ENCODE results near the gene SEMA3A.
A peak's percentile ranks its signal among the peaks of the same experiment; 100 is the strongest.

Gene SEMA3A

DNA sequence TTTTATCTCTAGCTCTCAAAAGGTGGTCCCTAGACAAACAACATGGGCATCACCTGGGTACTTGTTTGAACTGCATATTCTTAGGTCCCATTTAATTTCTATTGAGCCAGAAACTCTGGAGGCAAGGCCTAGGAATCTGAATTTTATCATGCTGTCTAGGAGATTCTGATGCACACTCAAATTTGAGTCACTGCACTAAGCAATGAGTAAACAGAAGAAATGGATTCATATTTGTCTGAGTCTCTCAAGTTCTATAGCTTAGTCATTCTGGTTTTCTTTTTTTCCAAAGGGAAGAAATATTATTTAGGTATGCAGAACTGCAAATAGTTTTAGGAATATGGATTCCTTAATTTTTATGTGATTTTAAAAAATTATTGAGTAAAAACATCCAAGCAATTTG, 185.5 kb downstream of the SEMA3A start:
- no peak for DNase-seq (ENCODE audit: low spot score)

DNA sequence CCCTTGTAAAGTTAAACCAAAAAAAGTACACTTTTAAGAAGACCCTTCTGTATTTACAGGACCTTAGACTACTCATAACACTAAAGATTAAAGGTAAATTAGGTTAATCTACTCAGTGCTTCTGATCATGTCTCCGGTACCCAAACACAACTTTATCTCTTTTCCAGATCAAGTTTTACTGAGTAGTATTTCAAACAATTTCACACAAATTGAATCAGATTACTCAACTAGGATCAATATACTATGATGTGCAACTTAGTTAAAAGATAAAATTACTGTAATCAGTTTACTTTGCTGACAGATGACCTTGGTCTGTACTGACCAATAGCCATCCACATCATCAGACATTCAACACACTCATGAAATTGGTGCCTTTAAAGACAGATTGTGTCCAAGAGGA, 191.4 kb downstream of the SEMA3A start:
- DNase-seq (ENCODE audit: low spot score): no peak

DNA sequence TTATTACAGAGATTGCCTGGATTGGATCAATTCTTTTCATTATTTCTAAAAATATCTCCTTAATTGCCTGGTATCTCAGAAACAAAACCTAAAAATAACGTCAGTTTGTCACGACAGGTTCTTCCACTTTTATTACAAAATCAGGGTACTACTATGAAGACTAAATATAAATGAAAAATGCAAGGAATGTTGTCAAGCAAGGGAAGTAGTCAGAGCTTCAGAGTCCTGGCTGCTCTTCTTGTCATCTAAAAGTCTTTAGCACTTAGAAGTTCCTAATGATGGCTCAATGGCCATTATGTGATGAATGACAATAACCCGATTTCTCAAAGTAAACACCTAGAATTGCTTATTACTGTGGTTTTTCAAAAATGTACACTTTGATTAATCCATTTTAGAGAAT, 192.2 kb downstream of the SEMA3A start:
- DNase-seq (ENCODE audit: low spot score): no peak

DNA sequence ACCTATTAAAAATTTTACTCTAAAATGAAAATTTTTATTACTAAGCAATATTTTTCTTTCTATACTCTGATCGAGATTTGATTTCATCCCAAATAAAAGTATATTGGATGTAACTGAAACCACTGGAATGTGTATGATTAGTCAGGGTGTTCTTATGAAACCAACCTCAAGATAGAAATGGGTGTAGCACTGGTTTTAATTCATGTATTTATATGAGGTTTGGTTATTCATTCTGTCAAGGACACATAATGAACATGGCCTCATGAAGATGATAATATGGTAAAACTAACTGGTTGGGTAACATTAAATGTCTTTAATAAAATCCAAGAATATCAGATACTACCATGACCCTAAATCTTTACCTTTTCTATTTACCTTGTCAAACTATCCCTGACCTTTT, 197.7 kb downstream of the SEMA3A start:
- DNase-seq (ENCODE audit: low spot score): no peak

DNA sequence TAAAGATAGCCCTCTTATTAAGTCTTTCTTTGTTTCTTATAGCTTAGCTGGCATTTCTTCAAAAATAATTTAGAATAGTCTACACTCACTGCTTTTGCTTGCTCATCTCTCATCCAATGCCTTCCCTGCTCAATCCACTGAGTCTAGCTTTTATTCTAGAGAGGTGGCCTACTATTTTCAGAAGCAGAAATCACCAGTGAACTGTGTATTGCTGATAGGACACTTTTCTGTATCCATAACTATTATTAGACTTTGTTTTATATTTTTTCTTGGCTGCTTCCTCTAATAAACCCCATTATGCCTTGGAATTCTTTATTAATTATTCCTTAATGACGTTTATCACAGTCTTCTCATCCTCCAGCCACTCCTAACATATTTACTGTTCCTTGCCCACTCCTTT, 206.8 kb downstream of the SEMA3A start:
- DNase-seq (ENCODE audit: low spot score): no peak

DNA sequence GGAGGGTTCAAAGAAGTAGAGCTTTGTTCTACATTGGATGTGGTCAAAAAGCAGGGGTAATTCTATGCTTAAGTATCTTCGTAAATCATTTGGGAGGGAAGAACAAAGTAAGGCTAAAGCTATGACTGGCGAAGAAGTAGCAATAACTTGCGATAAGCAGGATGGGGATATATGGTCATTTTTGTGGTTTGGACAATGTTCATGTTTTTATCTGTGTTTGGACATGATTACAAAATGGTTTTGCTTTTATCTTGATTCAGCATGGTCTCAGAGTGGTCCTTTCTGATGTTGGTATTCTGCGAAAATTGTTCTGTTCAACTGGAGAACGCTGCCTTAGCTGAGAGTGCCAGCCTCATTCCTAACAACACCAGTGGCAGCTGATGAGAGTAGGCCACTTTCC, 208.8 kb downstream of the SEMA3A start:
- DNase-seq (ENCODE audit: low spot score): no peak

DNA sequence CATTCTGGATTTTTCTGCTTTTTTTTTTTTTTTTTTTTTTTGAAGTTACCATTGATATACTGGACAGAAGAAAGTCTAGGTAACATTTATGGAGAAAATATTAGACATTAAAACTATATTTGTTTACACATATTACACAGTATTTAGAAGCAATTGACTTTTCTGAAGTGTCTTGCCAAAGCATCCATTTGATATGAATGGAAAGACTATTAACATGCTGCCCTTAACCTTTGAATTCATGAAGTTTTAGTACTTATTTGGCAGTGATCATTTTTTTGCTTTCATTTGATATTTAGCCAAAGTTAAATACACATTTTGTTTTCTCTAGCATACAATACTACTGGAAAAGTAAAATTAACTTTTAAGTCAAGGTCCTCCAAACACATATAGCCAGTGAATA, 210.0 kb downstream of the SEMA3A start:
- no peak for DNase-seq (ENCODE audit: low spot score)

DNA sequence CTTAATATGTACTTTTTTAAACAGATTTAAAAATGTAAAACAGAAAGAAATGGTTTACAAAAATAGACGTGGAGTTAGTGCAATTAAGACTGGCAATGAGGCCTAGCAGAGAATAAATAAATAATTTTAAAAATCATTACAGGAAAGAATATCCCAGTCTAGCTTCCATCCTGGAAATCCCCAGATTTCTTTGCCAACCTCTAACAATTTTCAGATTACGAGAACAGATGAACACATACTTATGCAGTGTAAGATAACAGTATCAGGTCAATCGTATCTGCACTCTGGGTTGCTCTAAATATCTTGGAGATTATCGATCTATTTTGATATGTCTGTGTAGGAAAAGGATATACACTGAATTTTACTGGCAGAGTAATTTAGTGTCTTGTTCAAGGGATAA, 210.5 kb downstream of the SEMA3A start:
- no peak for DNase-seq (ENCODE audit: low spot score)

DNA sequence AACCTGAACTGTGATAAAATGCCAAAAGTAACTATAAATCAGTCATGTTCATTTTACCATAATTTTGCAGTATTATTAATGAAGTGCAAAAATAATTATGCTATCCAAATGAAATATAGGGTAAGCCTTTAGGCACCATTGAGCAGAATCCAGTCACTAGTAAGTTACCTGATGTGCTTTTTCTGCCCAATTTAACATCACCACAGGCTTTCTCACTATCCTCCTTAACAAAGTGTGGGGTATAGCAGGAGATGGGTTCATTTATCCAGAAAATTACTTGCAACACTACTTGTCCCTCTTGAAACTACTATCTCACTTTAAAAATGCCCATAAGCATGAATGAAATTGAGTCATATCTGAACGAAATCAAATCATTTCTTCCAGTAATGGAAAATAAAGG, 211.0 kb downstream of the SEMA3A start:
- DNase-seq (ENCODE audit: low spot score): no peak

DNA sequence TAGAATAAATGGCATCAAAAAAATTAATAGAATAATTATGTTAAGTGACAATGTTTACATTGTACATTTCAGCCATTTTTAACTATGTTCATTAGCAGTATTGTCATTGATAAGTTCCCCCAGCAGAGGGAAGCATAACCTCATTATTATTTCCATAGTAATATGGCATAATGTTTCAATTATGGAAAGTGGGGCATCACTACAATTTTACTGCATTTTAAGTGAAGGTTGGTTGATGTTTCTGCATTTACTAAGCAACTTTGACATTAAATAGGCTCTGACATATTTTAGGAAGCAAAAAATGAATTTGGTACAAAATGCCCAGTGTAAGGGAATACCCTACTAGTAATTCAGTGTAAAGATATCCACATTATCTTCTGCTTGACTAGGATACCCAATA, 218.3 kb downstream of the SEMA3A start:
- no peak for DNase-seq (ENCODE audit: low spot score)

DNA sequence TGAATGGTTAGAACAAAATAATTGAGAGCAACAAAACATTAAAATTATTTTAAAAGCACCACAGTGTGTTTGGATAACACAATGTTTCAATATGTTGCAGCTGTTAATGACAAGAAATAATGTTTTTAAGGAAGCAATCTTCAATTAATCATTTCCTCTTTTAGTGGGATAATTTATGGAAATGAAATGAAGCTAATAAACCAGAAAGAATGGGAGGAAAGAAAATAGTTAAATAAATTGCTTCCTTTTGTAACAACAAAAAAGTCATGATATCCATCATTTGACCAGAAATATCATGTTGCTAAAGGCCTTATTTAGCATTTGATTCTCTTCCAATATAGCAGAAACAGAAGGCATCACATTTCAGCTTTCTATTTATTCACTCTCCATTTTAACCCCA, 224.5 kb downstream of the SEMA3A start:
- DNase-seq (ENCODE audit: low spot score): no peak

DNA sequence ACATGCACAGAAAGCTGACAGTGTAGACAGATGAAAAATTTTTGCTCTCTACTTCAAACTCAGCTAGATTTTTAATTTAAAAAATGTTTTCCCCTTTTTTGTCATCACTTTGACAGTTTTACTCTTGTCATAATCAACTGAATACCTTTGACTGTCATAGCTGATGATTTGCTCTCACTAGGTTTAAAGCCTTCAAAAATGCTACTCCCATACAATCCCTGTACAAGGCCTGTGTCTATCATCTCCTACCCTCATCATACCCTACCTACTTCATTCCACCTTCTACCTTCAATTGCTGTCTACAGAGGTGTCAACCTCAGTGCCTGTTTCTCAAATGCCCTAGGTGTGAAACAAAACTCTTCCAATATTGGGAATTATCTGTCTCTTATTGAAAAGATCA, 230.3 kb downstream of the SEMA3A start:
- DNase-seq (ENCODE audit: low spot score): no peak

DNA sequence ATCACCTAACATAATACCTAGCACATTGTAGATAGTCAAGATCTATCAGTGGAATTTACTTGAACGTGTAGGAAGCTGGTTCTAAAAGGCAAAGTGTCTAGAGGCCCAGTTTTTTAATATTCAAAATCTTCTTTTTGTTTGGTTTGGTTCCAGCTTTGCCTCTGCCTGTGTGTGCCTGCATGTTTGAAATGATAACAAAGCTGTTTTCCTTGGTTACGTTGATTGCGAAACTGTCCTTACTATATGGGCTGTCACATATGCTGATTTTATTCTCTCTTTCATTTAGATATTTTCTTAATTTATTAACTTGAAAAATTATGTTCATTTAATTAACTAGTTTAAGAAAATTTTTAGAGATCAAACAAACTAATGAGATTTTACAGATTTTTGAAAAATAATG, 237.3 kb downstream of the SEMA3A start:
- no peak for DNase-seq (ENCODE audit: low spot score)

DNA sequence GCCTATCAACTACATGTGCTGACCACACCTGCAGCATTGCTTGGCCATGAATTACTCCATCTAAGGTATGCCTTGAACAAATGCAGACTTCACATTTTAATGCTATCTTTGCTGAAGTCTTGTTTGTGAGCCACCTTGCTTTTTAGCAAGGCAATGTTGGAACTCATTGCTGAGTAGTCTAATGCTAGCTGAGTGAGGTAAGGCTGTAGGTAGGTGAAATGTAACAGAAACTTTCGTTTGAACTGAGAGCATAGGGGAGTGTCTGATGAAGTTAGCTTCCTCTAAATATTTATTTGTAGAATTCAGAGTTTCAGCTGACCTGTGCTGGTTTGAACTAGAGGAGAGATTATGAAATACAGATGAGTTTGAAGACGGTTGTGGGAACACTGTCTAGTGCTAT, 238.5 kb downstream of the SEMA3A start:
- DNase-seq (ENCODE audit: low spot score): no peak

DNA sequence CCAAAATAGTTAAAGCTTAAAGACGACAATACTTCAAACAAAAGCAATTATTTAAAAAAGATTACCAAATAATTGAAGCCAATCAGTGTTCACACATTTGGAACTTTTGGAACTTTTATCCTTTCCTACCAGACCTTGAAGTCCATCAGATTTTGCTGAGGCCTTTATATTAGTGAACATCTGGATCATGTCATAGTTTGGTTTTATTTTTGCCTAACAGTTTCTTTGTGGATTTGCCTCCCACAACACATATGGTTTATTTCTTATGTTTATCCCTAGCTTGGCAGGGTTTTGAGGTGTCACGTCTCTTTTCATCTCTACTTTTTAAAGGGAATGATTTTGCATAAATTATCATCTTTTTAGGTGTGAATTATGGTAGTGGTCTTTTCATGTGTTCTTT, 242.4 kb downstream of the SEMA3A start:
- DNase-seq (ENCODE audit: low spot score): no peak

DNA sequence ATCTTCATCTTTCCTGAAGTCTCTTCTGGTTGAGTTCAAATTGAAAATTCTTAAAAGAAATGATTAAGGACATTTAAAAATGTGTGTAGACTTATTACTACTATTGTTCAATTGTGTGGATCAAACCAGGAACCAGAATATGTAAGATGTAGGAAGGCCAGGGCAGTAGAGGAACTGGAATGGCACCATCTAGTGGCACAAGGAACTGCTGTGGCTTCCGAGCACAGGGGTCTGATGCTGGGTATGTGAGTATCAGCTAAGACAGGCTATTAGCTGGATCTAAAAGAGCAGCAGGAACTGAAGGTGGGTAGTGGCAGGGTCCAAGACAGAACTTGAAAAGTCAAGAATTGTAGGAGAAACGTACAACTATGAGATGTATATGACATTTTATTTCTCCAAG, 247.3 kb downstream of the SEMA3A start:
- DNase-seq (ENCODE audit: low spot score): no peak

DNA sequence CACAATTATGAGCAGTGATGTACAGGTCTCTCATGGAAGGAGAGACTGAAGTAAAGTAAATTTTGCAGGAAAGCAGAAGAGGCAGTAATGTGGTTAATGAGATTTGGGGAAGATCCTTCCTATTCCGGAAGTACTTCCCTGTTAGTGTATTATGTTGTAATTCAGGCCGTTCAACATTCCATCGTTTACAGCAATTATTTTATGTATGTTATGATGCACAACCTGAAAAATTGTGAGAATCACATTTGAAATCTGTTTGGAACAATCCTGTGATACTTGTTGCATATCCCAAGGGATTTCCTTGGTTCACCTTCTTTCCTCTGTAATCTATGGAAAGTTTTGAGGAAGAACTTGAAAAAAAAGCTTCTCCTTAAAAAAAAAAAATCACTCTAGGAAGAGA, 247.8 kb downstream of the SEMA3A start:
- no peak for DNase-seq (ENCODE audit: low spot score)

DNA sequence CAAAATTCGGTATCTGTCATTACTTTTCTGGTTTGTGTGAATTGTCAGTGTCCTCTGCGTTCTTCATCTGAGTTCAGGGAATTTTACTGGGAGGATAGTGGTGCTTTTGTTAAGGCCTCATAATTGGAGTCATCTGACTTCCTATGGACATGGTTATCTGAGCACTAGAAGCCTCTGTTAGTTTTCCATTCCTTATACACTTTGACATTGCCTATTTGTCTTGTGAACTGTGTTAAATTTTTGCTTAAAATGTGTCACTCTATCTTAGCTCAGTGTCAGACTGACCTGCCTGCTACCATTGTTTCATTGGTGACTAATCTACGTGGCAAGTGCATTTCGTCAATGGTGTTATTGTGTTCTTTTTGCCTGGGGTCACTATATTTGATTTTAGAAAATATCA, 253.3 kb downstream of the SEMA3A start:
- DNase-seq (ENCODE audit: low spot score): no peak

DNA sequence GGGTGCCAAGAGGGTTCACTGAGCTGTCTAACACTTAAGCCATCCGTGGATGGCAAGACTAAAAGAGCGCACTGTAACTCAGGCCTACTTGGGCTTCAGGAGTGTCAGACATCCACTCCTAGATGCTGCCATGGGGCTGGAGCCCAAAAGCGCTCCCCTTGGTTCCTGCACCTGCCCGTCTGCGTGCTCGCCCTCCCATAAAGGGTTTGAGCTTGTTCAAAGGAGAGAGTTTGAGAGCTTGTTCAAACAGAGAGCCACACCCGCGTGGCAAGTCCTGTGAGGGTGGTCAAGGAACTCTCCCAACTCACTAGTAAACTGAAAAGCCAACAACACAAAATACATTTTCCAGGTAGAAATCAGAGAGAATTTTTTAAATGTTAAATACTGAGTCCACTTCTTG, 256.7 kb downstream of the SEMA3A start:
- DNase-seq (ENCODE audit: low spot score): no peak

DNA sequence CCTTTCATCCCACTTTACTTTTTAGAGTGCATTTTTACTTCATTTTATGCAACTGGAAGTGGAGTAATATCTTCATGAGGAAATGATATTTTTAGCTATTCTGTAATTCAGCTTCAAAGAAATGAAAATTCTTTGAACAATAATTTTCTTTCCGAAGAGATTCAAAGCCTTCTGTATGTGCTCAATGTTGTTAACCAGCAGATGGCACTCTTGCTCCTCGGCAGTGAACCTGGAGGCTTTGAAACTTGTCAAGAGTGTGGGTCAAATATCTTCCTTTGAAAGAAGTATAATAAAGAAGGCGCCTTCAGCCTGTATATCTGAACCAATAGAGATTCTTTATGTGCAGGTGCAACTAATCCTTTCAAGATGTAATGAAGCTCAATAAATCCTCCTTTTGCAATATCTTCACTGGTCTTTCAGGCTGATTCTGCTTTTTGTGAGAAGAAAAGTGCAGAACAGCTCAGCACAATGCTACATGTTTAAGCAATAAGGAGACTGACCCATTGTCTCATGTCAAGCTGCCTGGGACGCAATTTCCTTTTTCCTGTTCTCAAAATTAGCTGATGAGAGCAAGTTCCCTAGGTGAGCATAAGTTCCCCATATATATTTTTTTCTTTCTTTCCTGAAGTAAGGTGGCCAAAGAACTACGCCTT, 258.4 kb downstream of the SEMA3A start:
- DNase-seq (ENCODE audit: low spot score): peak; percentile 72

DNA sequence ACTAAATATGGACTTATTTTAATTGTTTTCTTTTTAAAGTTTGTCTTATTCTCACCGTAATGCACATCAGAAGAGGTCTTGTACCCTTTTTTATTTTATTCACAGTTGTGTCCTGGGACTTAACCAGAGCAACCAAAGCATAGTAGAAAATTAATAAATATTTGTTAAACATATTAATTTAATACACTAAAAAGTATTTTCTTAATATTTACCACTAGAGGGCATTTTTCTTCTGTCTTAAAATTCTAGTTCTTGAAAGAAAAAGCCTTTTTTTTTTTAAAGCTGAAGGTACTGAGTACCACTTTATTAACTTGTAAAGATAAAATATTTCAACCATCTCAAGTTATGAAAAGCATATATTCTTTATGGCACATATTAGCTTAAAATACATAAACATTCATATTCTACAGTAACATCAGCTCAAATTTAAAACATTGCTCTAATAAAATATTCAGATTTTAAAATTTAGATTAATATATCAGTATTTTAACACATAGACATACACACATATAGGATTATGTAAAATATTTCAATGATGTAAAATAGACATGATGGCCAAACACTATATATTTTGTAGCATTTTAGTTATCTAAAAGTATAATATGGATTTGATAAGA, 260.4 kb downstream of the SEMA3A start:
- DNase-seq (ENCODE audit: low spot score): no peak

DNA sequence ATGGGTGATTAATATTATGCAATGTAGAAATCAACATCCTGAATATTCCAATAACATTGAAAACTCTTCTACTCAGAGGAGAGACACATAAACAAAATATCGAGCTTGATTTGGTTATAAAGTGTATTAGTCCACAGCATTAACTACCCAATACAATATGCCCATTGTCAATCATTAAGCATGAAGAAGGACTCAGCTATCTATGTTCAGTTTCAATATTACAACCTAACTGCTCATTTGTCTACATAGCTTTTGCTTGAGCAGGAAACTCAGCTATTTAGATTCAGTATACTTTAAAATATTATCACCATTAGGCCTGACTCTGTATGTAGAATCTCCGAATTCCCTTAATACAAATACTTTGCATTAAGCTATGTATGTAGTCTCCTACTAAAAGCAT, 262.6 kb downstream of the SEMA3A start:
- no peak for DNase-seq (ENCODE audit: low spot score)

DNA sequence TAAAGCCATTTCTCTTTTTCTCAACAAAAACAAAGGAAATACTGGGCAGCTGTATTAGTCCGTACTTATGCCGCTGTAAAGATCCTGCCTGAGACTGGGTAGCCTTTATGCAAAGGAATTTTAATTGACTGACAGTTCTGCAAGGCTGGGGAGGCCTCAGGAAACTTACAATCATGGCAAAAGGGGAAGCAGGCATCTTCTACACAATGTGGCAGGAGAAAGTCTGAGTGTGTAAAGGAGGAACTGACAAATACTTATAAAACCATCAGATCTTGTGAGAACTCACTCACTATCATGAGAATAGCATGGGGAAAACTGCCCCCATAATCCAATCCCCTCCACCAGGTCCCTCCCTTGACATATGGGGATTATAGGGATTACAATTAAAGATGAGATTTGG, 264.3 kb downstream of the SEMA3A start:
- no peak for DNase-seq (ENCODE audit: low spot score)

DNA sequence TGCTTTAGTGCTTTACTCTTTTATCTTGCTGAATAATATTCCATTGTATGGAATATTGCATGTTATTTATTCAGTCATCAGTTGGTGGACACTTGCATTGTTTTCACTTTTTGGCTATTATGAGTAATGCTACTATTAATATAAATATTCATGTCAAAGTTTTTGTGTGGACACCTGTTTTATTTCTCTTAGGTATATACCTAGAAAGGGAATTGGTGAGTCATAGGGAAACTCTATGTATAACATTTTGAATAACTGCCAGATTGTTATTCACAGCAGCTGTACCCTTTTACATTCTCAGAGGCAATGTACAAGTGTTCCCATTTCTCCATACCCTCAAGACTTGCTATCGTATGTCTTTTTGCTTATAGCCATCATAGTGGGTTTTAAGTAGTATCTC, 268.7 kb downstream of the SEMA3A start:
- DNase-seq (ENCODE audit: low spot score): no peak

Data from left forelimb (tissue), 1 donor.